ENCODE measurements around the gene ZDHHC11.
"Not testable (repeated sequence)": the region's sequence is repeated elsewhere in the genome, so short reads cannot be mapped to it uniquely, and the experiment has no call there.

Gene ZDHHC11

DNA sequence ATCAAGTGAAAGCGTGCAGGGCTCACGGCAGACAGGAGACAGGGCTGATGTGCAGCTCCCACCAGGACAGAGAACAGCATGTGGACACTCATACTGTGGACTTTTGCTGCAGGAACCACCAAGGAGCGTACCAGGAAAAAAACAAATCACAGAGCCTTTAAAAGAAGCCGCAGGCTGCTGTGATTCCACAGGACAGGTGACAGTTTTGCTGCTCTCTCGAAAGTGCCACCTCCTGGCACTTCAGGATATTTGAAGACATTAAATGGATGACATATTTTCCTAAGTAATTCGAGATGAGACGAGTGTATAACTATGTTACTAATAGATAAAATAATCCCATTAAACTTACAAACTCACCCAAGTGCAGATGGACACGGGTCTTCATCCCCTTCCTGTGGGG, 29.3 kb downstream of the ZDHHC11 start:
- in situ Hi-C loops (cut with HindIII; ENCODE audit: low sequenced_read_pairs) = no loop called here
- H3K4me3 ChIP-seq (ENCODE audit: low read depth, low read length) = no peak overlapping the region
- TF ChIP-seq CTCF (IDR thresholded peaks at IDR 0.05; ENCODE audit: low read depth, low read length) = no peak
- DNase-seq (ENCODE audit: low read depth, low spot score) = no peak

DNA sequence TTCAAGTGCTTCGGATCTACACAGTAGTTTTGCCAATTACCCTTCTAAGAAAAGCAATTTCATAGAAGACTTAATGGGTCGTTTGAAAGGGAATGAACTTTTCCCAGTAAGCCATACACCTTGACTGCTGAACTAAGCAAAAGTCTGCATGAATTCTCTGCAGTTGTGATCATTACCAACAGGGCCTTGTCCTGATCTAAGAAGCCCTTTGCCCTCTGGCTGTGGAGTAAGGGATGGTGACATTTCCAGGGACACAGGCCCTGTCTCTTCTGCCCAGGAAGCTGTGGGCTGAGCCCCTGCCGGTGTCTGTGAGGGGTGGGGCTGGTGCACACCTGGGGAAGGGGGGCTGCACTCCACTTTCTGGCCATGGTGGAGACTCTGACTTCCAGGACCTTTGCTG, 30.5 kb downstream of the ZDHHC11 start:
- H3K4me3 ChIP-seq (ENCODE audit: low read depth, low read length) = no peak overlapping the region
- no peak for TF ChIP-seq CTCF (IDR thresholded peaks at IDR 0.05; ENCODE audit: low read depth, low read length)
- DNase-seq (ENCODE audit: low read depth, low spot score) = no peak
- in situ Hi-C loops (cut with HindIII; ENCODE audit: low sequenced_read_pairs) = no loop called here

- in situ Hi-C loops (cut with HindIII; ENCODE audit: low sequenced_read_pairs) = no loop called here
These were observed 31.7 kb downstream of the ZDHHC11 start for GRCh38 chr5:819078-819477.

DNA sequence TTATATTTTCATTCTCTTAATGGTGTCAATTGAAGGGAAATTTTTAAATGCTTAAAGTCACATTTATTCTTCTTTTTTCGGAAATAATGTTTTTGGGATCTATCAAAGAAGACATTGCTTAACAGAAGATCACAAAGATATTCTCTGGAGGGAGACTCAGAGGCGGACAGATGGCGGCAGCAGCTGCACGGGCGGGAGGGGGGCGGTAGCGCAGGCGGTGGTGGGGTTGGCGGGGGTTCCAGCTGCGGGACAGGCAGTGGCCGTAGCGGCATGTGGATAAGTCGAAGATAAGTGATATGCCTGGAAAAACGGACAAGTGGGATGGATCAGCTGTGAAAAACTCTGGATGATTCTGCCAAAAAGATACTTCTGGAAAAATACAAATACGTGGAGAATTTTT, 34.6 kb downstream of the ZDHHC11 start:
- H3K4me3 ChIP-seq (ENCODE audit: low read depth, low read length) = no peak overlapping the region
- in situ Hi-C loops (cut with HindIII; ENCODE audit: low sequenced_read_pairs) = no loop called here
- TF ChIP-seq CTCF (IDR thresholded peaks at IDR 0.05; ENCODE audit: low read depth, low read length) = no peak
- no peak for DNase-seq (ENCODE audit: low read depth, low spot score)

More at GRCh38 chr5:819078-819477, 31.7 kb downstream of the ZDHHC11 start:
- TF ChIP-seq CTCF (IDR thresholded peaks at IDR 0.05; ENCODE audit: low read depth, low read length) = no peak
- H3K4me3 ChIP-seq (ENCODE audit: low read depth, low read length) = no peak overlapping the region
- DNase-seq (ENCODE audit: low read depth, low spot score) = no peak

DNA sequence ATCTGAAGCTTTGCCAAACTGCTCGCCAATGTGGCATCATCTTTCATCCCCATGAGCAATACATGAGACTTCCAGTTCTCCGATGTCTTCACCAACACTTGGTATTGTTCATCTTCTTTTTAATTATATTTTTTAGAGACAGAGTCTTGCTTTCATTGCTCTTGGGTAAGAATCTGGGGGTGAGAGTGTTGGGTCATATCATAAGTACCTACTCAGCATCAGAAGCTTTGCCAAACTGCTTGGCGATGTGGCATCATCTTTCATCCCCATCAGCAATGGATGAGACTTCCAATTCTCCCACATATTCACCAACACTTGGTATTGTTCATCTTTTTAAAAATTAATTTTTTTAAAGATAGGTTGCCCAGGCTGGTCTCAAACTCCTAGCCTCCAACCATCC, 35.3 kb downstream of the ZDHHC11 start:
- in situ Hi-C loops (cut with HindIII; ENCODE audit: low sequenced_read_pairs) = no loop called here
- no peak for TF ChIP-seq CTCF (IDR thresholded peaks at IDR 0.05; ENCODE audit: low read depth, low read length)
- DNase-seq (ENCODE audit: low read depth, low spot score) = no peak
- H3K4me3 ChIP-seq (ENCODE audit: low read depth, low read length) = no peak overlapping the region

- H3K4me3 ChIP-seq (ENCODE audit: low read depth, low read length); in situ Hi-C loops (cut with HindIII; ENCODE audit: low sequenced_read_pairs); DNase-seq (ENCODE audit: low read depth, low spot score): not testable (repeated sequence)
These were observed 37.2 kb downstream of the ZDHHC11 start for GRCh38 chr5:813575-813974.

DNA sequence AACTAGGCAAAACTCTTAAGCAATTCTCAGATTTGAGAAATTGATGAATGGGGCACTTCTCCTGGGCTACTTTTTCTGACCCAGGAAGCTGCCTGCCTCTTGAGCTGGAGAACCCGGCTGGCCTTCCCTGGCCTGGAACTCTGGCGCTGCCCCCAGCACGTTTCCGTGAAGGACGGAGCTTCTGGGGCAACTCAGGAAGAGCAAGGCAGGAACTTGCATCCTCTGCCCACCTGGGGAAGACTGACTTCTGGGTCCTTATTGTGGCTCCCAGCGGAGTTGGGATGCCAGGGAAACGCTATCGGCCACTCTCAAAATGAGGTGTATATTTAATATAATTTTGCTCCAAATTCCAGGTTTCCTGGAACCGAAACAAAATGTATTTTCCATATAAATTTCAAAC, 39.4 kb downstream of the ZDHHC11 start:
- DNase-seq (ENCODE audit: low read depth, low spot score); H3K4me3 ChIP-seq (ENCODE audit: low read depth, low read length); in situ Hi-C loops (cut with HindIII; ENCODE audit: low sequenced_read_pairs): not testable (repeated sequence)

- in situ Hi-C loops (cut with HindIII; ENCODE audit: low sequenced_read_pairs); DNase-seq (ENCODE audit: low read depth, low spot score); H3K4me3 ChIP-seq (ENCODE audit: low read depth, low read length): not testable (repeated sequence)
These were observed 42.9 kb downstream of the ZDHHC11 start for GRCh38 chr5:807719-808514.
